Activated CD4-positive, CD25-positive, alpha-beta regulatory T cell (primary cell): ENCODE measurements around the gene PDHB.

Experiments used
- DNase-seq, 4 experiments: peaks; one replicate each; lab custom pipeline; 2025; lab: John Stamatoyannopoulos, UW

The PDHB gene

GRCh38 chr3:58398669-58399333 lies 34.8 kb downstream of the PDHB start:
- DNase-seq = no peak

DNA sequence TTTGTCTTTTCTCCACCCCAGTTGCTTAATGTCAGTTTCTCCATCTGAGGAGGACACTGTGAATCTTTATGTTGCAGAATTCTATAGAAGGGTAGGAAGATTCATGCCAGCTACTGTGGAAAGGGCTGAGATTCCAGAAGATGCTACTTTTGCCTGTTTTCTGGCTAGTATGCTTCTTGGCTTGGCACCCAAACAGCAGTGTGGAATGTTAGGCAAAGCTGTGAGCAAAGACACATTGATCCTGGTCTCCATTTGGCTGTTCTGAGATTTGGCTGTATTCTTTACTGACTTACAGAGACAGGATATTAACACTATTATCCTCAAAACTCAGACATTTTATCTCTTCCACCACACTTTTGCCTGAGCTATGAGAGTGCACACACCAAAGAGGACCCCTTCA lies 39.3 kb downstream of the PDHB start:
- no peak for DNase-seq

- no peak for DNase-seq
Measured at GRCh38 chr3:58392181-58392580, 41.5 kb downstream of the PDHB start.

GRCh38 chr3:58391156-58391865 lies 42.3 kb downstream of the PDHB start:
- no peak for DNase-seq

- DNase-seq = no peak
Measured at GRCh38 chr3:58388550-58389091, 45.0 kb downstream of the PDHB start.

- no peak for DNase-seq
Measured at GRCh38 chr3:58387650-58388546, 45.7 kb downstream of the PDHB start.

GRCh38 chr3:58386626-58387365 lies 46.8 kb downstream of the PDHB start:
- DNase-seq = no peak

- no peak for DNase-seq
Measured at GRCh38 chr3:58384381-58385090, 49.1 kb downstream of the PDHB start.

- DNase-seq = no peak
Measured at GRCh38 chr3:58383904-58384303, 49.7 kb downstream of the PDHB start.

GRCh38 chr3:58383476-58383875 lies 50.2 kb downstream of the PDHB start:
- DNase-seq = no peak

GRCh38 chr3:58379351-58380073 lies 54.1 kb downstream of the PDHB start:
- DNase-seq = no peak

GRCh38 chr3:58377750-58378149 lies 55.9 kb downstream of the PDHB start:
- DNase-seq = no peak
